Aorta (tissue), 5 donors: Measurements from ENCODE around the gene THSD4. TPM values are rescaled to one million over a fixed set of nuclear protein-coding genes. Genes with fewer than 3 reads are reported as not detected.

Source experiments
- ATAC-seq: fragments of 200-7000 bp; cut with Tn5 transposase; one replicate; pipeline ENCODE4 v1.9.1; 2022; ENCODE audit warnings: moderate library complexity; ENCODE audit not compliant: low FRiP score
- DNase-seq, 2 donors: peaks; one replicate each; pipeline ENCODE4 v3.0.0-alpha.2; 2020
- H3K27ac ChIP-seq, 2 donors: one replicate each; pipeline ENCODE4 v1.5.1; 2013; ENCODE audit warnings: low read length in 2 of 2, mild to moderate bottlenecking in 2 of 2, moderate library complexity in 2 of 2, control low read depth in 1 of 2, inconsistent platforms in 1 of 2, low read depth in 1 of 2
- H3K27me3 ChIP-seq, 2 donors: one replicate each; pipeline ENCODE4 v1.6.1; 2013; ENCODE audit warnings: control low read depth in 1 of 2, low read length in 1 of 2, mild to moderate bottlenecking in 1 of 2, moderate library complexity in 1 of 2; ENCODE audit not compliant: insufficient read depth in 2 of 2, control insufficient read depth in 1 of 2
- H3K36me3 ChIP-seq, 2 donors: one replicate each; pipeline ENCODE4 v1.6.1; 2013; ENCODE audit warnings: control low read depth in 1 of 2, low read length in 1 of 2, mild to moderate bottlenecking in 1 of 2; ENCODE audit not compliant: insufficient read depth in 2 of 2, control insufficient read depth in 1 of 2
- H3K4me1 ChIP-seq, 2 donors: one replicate each; pipeline ENCODE4 v1.6.1; 2013; ENCODE audit warnings: low read length in 2 of 2, control low read depth in 1 of 2, mild to moderate bottlenecking in 1 of 2, moderate library complexity in 1 of 2; ENCODE audit not compliant: insufficient read depth in 2 of 2, control insufficient read depth in 1 of 2
- H3K4me3 ChIP-seq, 2 donors: one replicate each; pipeline ENCODE4 v1.5.1; 2013; ENCODE audit warnings: low read length in 2 of 2, control low read depth in 1 of 2, mild to moderate bottlenecking in 1 of 2
- H3K9me3 ChIP-seq: one replicate; pipeline ENCODE4 v1.6.1; 2013; ENCODE audit warnings: mild to moderate bottlenecking, low read length; ENCODE audit not compliant: control insufficient read depth
- WGBS, 2 donors: extraction: QIAGEN DNeasy Blood & Tissue Kit; methylation state at CpG; one replicate each; pipeline ENCODE4 v1.1.7; 2013; 5-methylcytosine and 5-hydroxymethylcytosine counted together
- intact Hi-C, 2 donors: fragments of 100-400 bp; cut with DNase I; formaldehyde crosslinking; loops; one replicate each; pipeline versions ENCODE4 v1.14.2 to v1.15.0; 2022
- polyA plus RNA-seq, 2 donors: library from polyadenylated mRNA; stranded (reverse); fragments of 200-250 nt; gene quantifications; one replicate each; pipeline ENCODE4 v1.2.3, GENCODE V29; 2013
- total RNA-seq, 2 donors: library from RNA; stranded (reverse); fragmentation: NEBNext Ultra II Directional; extraction: Animal tissue kit (Norgen Biotek cat#: 25700); gene quantifications; one replicate each; pipeline ENCODE4 v1.2.1, GENCODE V29; 2021
- donor health status: healthy with polysubstance abuse.
- donor health status: Bipolar disorder and iron deficiency.
- donor health status: DM: no; HTN: no; CAD: no.
- donor health status: DM: no; HTN: no; CAD: no.
- donor health status: DM: yes; HTN: yes; CAD: no.

The THSD4 gene
- total and polyA plus RNA-seq, 4 donors = 6.3 to 143 (median 30.3) TPM

DNA sequence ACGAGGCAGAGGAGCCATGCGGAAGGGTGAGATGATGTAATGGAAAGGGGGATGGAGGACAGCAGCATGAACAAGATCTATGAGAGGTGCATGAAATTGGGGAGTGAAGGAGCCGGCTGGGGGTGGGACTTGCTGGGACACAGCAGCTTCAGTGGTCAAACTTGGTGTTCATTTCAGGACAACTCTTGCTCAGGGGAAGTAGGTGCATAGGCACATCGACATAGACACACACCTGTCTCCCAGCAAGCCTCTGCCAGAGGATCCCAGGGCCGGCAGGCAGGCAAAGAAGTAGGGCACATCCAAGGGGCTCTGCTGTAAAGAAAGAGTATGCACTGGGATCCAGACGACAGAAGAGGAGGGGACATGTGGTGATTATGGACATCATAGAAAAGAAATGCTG is 582.0 kb downstream of the THSD4 start:
- DNase-seq = no peak
- intact Hi-C loops = no loop called here
- H3K27ac ChIP-seq = no peak overlapping the region
- H3K27me3 ChIP-seq = no peaks in the 10 kb centered on the region
- ATAC-seq = no peak
- H3K36me3 ChIP-seq = no peaks in the 10 kb centered on the region
- no peak overlapping the region for H3K4me3 ChIP-seq
- H3K9me3 ChIP-seq = no peaks in the 10 kb centered on the region
- WGBS, 2 donors = 86 to 89% methylated on average over 6 of the region's 6 CpGs
- no peaks in the 10 kb centered on the region for H3K4me1 ChIP-seq

DNA sequence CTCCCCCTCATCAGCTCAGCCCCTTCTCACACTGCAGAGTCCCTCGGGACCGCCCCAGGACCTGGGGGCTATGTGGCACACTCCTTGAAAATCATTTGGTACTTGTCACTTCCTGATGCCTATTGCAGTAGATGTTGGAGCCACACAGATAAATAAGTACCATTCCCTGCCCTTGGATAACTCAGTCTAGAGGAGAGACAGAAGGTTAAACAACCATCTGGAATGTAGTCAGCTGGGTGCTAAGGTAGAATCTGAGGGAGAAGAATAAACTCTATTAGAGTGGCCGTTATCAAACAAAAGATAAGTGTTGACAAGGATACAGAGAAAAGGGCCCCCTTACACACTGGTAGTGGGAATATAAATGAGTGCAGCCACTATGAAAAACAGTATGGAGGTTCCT is 582.8 kb downstream of the THSD4 start:
- no peak overlapping the region for H3K27ac ChIP-seq
- intact Hi-C loops = no loop called here
- no peaks in the 10 kb centered on the region for H3K4me1 ChIP-seq
- WGBS, 2 donors = 86 to 89% methylated on average over 3 of the region's 3 CpGs
- H3K4me3 ChIP-seq = no peak overlapping the region
- no peaks in the 10 kb centered on the region for H3K9me3 ChIP-seq
- DNase-seq = no peak
- H3K36me3 ChIP-seq = no peaks in the 10 kb centered on the region
- no peak for ATAC-seq
- no peaks in the 10 kb centered on the region for H3K27me3 ChIP-seq

DNA sequence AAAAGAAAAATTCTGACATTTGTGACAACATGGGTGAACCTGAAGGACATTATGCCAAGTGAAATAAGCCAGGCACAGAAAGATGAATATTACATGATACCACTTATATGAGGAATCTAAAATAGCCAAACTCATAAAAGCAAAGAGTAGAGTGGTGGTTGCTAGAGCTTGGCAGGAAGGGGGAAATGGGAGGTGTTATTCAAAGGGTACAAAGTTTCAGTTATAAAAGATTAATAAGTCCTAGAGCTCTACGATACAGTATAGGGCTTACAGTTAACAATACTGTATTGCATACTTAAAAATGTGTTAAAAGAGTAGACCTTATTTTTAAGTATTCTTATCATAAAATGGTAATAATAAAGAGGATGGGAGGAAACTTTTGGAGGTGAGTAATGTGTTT is 583.5 kb downstream of the THSD4 start:
- H3K36me3 ChIP-seq = no peaks in the 10 kb centered on the region
- no peak overlapping the region for H3K4me3 ChIP-seq
- H3K27ac ChIP-seq = no peak overlapping the region
- H3K9me3 ChIP-seq = no peaks in the 10 kb centered on the region
- WGBS, 2 donors = 96 to 97% methylated on average over 1 of the region's 1 CpG
- DNase-seq (no peak), ATAC-seq (no peak)
- H3K4me1 ChIP-seq = no peaks in the 10 kb centered on the region
- H3K27me3 ChIP-seq = no peaks in the 10 kb centered on the region
- intact Hi-C loops = no loop called here

DNA sequence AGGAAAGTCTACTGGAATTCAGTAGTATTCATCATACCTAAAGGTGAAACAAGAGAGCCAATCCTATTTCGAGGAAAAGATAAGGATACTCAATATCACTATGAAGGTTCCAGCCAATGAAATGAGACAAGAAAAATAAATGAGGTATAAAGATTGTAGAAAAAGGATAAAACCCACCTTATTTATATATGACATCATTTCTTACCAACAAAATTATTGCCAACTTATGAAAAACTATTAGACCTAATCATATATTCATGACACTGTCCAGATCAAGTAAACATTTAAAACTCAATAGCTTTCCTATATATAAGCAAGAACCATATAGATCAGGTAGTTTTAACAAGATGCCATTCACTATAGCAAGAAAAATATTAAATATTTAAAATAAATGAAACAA is 584.7 kb downstream of the THSD4 start:
- intact Hi-C loops = loop anchor here in 1 of 2 donors (10.0 kb wide), 1 partner anchor 55 kb away; no protein-coding TSS in a partner anchor
- Histone ChIP-seq H3K27ac (no peak overlapping the region), H3K4me1 (no peaks in the 10 kb centered on the region), H3K4me3 (no peak overlapping the region), H3K27me3 (no peaks in the 10 kb centered on the region), H3K36me3 (no peaks in the 10 kb centered on the region), H3K9me3 (no peaks in the 10 kb centered on the region)
- ATAC-seq = no peak
- DNase-seq = no peak
- WGBS, 2 donors = 90 to 93% methylated on average over 1 of the region's 1 CpG

DNA sequence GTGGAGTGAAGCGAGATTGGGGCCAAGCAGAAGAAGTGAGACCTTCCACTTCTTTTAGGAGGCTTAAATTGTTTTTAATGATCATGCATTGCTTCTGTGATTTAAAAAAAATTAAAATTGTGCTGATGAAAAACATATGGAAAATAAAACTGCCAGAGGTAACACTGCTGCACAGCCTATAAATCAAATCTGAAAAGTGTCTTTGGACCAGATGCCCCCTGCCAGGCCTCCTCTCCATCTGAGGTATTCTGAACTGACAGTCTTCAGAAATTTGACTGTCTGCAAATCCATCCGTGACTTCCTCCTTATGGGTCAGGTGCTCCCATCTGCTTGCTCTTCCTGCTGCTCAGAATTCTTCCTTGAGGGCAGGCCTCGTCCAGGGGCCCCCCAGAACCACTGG is 586.5 kb downstream of the THSD4 start:
- no peaks in the 10 kb centered on the region for H3K27me3 ChIP-seq
- H3K36me3 ChIP-seq = no peaks in the 10 kb centered on the region
- no peaks in the 10 kb centered on the region for H3K9me3 ChIP-seq
- no peak overlapping the region for H3K27ac ChIP-seq
- intact Hi-C loops = loop anchor here in 1 of 2 donors (10.0 kb wide), 1 partner anchor 57 kb away; no protein-coding TSS in a partner anchor
- 90% methylated on average over 3 of the region's 3 CpGs for WGBS, 2 donors
- H3K4me1 ChIP-seq = peaks cover 0 to under 1% of the 10 kb centered on the region in 2 donors
- DNase-seq = no peak
- H3K4me3 ChIP-seq = no peak overlapping the region
- no peak for ATAC-seq

DNA sequence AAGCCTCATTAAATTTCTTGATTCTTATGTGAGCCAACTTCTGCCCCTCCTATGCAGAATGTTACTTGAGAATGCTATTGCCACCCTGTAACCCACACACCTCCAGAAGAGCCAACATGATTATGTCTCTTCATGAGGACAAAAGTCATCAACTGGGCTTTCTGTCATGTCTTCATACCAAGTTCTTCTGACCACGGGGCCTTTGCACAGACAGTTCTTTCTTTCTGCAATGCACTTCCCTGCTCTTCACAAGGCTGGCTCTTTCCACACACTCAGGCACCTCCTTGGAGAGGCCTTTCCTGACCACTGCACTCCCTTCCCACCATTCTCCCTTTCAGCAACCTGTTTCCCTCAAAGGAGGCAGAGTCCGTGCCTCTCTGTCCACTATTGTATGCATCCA is 587.2 kb downstream of the THSD4 start:
- H3K4me3 ChIP-seq = no peak overlapping the region
- peaks cover 0 to 1% of the 10 kb centered on the region in 2 donors for H3K4me1 ChIP-seq
- WGBS, 2 donors = 96 to 97% methylated on average over 2 of the region's 2 CpGs
- no peak overlapping the region for H3K27ac ChIP-seq
- DNase-seq (no peak), ATAC-seq (no peak)
- no peaks in the 10 kb centered on the region for H3K27me3 ChIP-seq
- H3K36me3 ChIP-seq = no peaks in the 10 kb centered on the region
- no peaks in the 10 kb centered on the region for H3K9me3 ChIP-seq
- intact Hi-C loops = loop anchor here in 1 of 2 donors (10.0 kb wide), 1 partner anchor 58 kb away; no protein-coding TSS in a partner anchor

DNA sequence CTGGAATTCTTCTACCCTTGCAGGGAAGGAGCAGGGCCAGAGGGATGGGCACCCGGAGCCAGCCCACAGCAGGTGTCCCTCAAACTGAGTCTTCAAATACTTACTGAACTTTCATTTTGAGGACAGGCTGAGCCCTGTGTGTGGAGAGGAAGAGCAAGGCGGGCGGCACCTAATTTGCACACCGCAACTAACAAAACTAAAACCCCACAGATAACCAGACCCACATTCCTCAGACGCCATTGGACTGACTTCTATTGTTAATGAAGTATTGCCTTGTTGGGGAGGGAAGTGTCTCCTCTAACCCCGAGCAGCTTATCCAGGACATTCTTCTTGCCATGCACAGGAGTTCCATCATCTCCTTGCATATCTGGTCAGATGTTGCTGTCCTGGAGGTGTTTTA is 589.9 kb downstream of the THSD4 start:
- no peak overlapping the region for H3K4me3 ChIP-seq
- intact Hi-C loops = loop anchor here in 1 of 2 donors (10.0 kb wide), 1 partner anchor 60 kb away; no protein-coding TSS in a partner anchor
- 81 to 87% methylated on average over 6 of the region's 6 CpGs for WGBS, 2 donors

DNA sequence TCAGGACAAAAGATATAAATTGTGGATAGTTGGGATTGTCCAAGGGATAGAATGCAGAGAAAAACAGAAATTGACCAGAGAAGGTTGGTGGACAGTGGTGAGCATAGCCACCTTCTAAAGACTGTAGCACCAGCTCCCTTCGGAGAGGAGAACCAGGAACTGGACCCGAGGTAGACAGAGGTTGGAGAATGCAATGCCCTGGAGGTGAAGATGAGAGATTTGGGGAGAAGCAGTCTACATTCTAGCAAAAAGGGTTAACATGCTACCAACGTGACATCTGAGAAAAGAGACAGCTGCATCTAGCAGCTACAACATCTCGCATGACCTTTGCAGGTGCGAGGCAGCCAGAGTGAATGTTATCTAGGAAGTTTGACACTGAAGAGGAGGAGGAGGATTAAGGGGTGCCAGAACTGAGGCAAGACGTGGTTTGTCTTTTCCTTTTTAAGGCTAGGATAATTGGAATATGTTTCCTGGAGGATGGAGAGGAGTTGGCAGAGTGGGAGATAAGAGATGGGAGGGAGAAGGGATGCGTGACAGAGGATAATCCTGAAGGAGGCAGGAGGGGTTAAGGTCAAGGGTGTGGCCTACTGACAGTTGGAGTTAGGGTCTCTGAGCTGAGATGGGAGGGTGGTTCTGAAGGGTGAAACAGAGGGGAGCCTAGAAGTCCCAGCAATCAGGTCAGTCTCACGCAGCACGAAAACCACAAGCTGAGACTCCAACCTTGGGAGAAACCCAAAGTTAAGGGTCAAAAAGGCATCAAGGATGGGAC is 591.4 kb downstream of the THSD4 start:
- 61 to 78% methylated on average over 9 of the region's 9 CpGs for WGBS, 2 donors
- Histone ChIP-seq H3K27me3 (no peaks in the 10 kb centered on the region), H3K4me3 (no peak overlapping the region), H3K36me3 (no peaks in the 10 kb centered on the region), H3K27ac (no peak overlapping the region), H3K9me3 (no peaks in the 10 kb centered on the region), H3K4me1 (peaks cover 3 to 5% of the 10 kb centered on the region in 2 donors)
- intact Hi-C loops = loop anchor here in 1 of 2 donors (10.0 kb wide), 1 partner anchor 62 kb away; no protein-coding TSS in a partner anchor
- ATAC-seq (peak; percentile 40), DNase-seq (no peak)

More for the DNA sequence above, 589.9 kb downstream of the THSD4 start:
- Histone ChIP-seq H3K4me1 (peaks cover 0 to 5% of the 10 kb centered on the region in 2 donors), H3K36me3 (no peaks in the 10 kb centered on the region), H3K27me3 (no peaks in the 10 kb centered on the region), H3K27ac (no peak overlapping the region), H3K9me3 (no peaks in the 10 kb centered on the region)
- DNase-seq (no peak), ATAC-seq (no peak)
